ENCODE results near the gene COL4A1.

Gene COL4A1

DNA sequence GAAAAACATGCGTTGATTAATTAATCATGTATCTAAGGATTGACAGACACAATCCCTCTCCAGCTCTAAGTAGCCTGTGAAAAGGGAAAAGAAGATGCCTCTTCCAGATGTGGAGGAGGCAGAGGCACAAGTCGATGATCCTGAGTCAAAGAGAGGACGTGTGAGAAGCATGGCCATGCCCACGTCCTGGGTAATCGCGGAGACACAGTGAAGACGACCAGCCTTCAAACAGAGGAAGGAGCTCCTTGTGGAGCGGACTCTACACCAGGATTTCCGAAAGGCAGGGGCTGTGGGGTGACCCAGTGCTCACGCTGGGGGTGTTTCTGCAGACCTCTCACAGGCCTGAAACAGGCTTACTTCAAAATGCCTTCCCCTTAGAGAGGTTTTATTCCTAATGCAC is 70.5 kb downstream of the COL4A1 start:
- DNase-seq (ENCODE audit: low read depth), result no peak

DNA sequence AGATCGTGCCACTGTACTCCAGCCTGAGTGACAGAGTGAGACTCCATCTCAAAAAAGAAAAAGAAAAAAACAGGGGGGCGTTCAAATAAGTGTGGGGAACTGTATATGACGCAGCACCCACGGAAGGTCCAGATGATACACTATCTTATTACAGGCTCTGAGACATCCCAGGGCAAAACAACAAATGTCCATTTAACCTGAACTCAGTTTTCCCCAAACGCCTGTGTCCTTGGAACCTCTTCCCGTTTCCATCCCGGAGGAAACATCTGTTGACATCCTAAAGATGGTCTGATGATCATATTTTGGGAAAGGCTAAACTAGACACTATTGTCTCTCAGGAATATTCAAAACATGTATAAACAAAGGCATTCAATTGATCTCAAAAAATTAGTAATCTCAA is 72.4 kb downstream of the COL4A1 start:
- DNase-seq (ENCODE audit: low read depth), result no peak

DNA sequence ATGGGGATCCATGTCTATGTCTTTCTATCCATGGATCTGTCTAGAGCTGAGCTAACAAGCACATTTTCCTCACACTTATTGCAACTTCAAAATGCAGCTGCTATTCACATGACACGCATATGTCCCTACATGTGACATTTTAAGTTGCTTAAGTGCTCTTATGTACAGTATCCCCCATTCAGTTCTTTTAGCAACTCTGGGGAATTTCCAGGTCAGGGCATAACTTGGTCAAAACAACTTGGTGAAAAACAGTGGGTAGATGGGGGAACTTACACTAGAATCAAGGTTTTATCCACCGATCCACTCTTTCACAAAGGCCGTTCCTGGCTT is 73.0 kb downstream of the COL4A1 start:
- DNase-seq (ENCODE audit: low read depth), result no peak

DNA sequence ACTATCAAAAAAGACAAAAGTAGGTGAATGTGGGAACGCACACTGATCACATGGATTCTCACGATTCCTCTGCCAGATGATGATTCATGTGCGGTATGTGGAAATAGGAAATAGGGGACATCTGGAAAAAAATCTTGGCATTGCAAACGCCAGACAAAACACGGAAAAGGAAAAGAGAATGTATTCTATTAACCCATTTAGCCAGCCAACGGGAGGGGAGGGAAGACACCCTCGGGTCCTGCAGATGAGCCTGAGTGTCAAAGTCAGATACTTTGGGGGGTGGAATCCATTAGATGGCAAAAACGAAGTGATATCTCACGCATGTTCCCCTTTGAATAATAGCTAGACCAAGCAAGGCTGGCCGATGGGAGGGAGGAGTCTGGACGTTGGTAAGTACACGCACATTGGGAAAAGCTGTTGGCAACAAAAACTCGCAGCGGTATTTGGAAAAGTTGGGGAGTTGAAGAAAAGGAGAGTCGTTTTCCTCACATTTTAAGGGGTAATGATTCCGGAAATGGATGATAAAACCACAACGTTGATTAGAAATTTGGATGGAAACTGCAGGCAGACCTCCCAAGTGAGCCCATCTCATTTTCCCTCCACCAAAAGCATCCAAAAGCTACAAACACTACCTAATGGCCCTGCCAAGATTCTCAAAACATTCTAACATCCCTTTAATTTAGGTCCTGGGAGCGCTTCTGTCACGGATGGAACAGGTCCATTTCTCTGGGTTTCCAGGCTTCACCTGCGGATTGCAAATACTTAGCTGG is 73.6 kb downstream of the COL4A1 start:
- no peak for DNase-seq (ENCODE audit: low read depth)

DNA sequence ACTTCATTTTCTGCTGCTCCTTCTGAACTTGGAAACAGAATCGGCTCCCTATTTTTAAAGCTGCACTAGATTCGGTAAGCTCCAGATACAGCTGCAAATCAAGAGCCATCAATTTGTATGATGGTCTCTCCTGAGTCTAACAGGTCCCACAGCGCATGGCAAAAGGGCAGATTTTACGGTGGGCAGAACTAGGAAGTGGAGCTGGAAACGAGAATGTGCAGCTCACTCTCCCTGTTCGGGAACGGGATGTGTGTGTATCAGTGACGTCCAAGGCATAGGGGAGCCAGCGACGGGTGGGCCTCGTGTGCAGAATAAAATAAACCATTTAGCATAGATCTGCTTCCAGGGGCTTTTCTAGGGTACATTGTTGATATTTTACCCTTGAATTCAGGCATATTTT is 74.2 kb downstream of the COL4A1 start:
- DNase-seq (ENCODE audit: low read depth), result no peak

DNA sequence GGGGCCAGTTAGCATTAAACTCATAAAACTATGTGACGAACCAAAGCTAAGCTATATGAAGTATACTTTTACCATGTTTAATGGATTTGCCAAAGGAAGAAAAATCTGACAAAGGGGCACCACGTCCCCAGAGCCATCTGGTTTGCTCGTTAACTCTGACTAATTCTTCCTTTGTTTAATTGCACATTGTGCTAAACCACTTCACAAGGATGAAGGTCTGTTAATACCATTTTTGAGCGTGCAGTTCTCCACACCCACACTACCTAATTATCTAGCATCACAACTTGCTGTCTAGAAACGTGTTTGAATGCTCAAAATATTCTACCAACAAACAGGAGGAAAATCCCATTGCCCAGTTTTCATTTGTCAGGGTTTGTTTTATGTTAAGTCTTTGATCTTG is 74.8 kb downstream of the COL4A1 start:
- DNase-seq (ENCODE audit: low read depth), result no peak

DNA sequence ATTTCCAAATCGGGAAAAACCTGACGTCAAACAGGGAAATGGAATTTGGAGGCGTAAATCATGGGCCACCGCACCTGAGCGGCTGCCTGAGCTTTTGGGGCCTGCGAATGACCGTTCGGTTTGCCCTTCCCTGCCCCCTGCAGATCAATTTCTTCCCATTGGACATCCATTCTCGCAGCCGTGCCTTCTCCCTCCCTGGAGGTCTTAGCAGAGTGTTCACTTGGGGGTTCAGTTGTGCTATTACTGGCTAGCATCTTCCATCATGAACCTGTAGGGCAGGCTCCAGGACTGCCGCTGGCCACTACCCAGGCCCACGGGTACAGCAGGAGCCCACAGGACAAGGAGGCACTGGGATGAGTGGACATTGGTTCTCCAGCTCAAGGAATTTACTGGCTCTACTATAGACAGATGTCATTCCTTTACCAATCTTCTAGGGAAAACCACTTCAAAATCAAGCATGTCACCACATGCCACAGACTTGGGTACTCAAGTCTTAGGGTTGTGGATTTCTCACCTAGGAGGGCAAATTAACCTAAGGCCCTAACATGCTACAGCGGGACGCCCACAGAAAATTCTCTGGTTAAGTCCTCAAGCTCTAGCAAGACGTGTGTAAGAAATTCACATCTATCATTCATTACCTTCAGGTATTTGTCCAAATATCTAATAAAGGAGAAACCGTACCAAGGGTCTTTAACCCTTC is 75.5 kb downstream of the COL4A1 start:
- DNase-seq (ENCODE audit: low read depth), result no peak

DNA sequence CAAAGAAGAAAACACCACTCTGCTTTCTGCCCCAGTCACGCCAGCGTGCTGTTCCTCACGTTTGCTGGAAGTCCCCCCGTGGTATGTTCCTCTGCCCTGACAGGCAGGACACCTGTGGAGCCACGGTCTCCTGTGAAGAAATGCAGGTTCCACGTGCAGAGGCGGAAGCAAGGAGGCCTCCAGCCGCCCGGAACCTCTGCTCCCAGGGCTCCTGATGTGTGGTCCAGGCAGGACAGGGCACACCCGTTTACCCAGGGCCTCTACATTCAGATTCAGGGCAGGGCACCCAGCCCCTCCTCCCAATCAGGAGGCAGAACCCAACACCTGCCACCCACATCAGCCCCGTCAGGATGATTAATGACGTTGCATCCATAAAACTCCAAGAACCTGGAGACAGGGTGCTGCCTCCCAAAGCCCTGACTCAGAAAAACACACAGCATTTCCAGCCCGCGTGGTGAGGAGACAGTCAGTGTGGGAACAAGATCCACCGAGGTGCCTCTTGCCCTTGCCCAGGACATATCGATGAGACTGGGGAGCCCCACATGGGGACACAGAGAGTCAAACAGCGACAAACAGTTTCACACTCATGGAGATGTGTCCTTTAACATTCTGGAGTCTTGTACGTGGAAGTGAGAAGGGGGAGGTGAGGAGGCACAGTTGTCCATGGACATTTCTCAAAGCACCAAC is 76.2 kb downstream of the COL4A1 start:
- no peak for DNase-seq (ENCODE audit: low read depth)

DNA sequence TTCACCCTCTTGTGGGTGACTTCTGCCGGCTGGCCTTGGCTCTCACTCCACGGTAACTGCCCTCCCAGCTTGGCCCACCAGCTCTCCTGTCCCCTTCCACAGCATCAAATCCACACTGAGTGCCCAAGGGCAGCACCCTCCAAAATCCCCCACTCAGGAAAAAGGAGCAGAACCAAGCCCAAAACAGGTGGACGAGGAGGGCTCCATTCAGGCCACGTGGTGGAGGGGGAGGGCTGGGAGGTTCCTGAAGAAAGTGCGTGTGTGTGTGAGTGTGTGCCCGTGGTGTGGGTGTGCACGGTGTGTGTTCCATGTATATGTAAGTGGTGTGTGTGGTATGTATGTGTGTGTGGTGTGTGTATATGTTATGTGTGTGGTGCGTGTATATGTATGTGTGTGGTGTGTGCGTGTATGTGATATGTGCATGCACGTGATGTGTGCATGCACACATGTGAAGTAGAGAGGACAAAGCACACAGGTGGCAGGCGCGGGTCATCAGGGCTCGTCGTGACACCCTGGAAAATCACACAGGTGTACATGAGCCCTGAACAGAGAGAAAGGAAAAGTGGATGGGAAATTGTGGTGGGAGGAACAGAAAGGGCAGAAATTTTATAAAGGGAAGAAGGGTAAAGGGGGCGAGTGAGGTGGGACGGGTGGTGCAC is 76.9 kb downstream of the COL4A1 start:
- no peak for DNase-seq (ENCODE audit: low read depth)

DNA sequence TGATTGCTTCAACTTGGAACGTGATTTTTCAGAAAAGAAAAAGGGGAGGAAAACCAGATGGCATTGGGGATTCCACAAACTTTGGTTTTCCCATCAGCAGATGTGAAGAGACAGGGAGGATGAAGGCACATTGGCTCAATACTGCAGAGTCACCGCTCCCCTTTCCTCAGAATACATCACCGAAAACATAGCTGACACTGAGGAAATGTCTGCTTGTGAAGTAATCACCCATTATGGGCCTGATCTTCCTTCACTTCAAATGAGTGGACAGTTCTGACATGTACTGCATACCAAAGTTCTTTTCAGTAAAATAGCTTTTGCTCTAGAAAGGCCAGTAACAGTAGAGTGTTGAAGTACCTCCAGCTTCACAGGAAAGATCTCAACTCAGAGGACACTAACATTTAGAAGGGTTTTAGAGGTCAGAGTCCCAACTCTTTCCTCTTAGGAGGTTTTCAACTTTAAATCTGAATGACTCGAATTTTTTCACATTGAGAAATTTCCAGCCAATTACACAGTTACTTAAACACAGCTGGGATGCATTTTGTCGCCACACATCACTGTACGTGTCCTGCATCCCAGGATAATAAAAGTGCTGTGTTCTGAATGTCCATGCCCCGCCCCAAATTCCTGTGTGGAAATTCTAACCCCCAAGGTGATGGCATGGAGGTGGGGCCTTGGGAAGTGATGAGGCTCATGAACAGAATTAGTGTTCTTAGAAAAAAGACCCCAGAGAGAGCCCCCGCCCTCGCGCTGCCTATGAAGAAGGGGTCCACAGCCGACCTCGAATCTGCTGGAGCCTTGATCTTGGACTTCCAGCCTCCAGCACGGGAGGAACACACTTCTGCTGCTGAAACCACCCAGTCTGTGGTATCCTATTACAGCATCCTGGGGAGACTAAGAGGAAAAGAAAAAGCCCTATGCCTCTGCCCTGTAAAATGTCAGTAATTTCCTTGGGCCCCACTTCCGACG is 77.7 kb downstream of the COL4A1 start:
- no peak for DNase-seq (ENCODE audit: low read depth)

DNA sequence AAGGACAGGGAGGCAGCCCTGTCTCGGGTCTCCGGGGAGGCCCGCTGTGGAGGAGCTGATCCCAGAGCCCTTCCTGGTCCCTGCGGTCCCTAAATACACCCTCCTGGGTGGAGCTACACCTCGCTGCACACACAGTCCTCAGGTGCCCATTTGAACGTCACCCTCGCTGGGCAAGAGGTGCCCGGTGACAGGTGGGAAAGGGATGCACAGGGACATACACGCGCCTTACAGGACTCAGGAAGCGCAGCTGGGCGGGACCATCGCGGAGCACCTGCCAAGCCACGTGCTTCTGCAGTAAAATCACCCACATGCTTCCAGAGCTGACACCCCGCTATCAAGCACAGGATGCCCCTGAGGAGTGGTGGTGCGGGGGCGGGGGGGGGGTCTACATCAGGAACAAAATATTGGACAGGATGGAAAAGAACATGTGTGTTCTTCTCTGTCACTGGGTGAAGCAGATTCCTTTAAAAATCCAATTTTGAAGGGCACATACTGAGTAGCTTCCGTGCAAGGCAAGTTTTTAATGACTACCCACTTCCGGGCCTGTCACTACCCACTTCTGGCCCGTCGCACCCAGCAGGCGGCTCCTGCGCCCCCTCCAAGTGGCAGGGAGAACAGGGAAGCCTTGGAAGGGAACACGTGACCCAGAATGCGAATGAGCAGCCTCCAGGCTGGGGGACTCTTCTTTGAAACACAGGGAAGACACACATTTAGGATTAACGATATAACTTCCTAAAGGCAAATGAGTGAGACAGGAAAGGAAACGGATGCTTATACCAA is 78.9 kb downstream of the COL4A1 start:
- DNase-seq (ENCODE audit: low read depth), result no peak

DNA sequence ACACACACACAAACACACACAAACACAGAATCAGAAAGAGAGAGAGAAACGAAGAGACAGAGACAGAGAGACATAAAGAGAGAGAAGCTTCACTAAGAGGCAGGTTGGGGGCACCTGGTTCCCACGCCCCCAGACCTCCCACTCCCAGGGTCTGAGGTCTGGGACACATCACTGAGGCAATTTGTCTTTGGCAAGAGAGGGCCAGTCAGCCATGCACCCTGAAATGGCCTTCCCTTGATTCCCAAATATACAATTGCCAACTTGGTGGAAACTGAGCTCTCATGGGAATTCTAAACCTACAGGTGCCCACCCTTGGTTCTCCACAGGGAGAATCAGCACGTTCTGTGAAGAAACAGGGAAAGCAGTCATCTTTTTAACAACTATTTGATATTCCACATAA is 79.5 kb downstream of the COL4A1 start:
- no peak for DNase-seq (ENCODE audit: low read depth)

DNA sequence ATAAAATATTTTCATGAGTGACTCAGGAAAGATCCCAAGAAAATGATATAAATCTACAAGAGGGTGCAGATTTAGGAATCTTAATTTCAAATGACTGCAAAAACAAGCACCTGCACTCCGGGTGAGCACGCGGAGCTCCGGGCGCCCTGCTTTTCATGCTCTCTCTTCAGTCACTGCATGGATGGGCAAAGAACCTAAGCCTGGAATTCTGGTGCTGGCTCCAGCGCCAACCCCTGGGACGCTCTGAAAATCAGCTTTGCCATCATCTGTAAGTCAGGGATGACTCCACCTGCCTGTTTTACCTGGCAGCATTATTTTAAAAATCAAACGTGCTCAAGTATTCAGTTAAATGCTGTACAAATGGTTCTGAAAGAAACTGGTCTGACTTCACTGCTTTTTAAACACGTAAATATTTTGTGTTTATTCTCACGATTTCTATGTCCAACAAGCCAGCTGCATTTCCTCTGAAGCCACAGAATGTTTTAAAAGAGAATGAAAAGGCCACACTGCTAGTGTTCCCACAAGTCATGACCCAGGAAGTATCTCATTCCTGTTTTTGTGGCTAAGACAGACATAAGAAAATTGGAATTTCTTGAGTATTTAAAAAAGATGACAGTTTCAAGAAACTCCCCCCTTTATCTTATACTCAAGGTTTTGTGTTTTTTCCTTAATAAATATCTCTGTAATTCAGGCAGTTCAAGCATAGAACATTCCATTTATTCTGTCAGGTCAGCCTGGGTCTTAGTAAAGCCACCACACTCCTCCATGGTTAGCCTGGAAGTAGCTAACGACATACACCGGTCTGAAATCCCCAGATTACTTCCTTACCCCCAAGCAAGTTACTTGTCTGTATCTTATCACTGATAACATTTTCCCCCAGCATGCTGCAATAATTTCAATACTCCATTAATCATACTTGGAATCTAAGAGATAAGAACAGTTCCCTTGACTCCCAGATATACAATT is 81.1 kb downstream of the COL4A1 start:
- no peak for DNase-seq (ENCODE audit: low read depth)

DNA sequence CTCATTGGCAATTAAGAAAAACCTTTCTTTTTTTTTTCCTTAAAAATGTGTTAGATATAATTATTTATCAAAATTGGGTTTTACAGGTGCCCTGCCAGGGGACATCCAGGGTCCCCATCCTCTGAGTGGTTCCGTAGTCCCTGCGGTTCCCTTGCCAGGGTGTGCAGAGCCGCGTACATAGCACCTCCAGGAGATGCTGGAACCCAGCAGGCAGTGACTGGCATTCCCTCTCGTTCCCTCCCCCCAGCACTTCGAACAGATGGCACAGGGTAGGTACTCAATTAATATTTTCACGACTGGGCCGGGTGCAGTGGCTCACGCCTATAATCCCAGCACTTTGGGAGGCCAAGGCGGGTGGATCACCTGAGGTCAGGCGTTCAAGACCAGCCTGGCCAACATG is 82.0 kb downstream of the COL4A1 start:
- no peak for DNase-seq (ENCODE audit: low read depth)

DNA sequence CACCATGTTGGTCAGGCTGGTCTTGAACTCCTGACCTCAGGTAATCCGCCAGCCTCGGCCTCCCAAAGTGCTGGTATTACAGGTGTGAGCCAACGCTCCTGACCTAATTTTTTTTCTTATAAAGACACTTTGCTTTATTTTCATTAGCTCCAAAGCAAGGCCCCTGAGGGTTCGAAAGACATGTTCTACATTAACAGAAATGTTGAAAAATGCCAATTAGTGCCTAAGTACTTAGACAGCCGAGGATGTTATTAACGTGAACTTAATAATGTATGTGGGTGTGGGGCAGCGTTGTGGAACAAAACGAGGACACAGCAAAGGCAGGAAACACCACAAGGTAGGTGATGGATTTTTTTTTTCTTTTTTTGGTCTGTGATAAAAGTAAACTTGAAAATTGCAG is 82.4 kb downstream of the COL4A1 start:
- no peak for DNase-seq (ENCODE audit: low read depth)

DNA sequence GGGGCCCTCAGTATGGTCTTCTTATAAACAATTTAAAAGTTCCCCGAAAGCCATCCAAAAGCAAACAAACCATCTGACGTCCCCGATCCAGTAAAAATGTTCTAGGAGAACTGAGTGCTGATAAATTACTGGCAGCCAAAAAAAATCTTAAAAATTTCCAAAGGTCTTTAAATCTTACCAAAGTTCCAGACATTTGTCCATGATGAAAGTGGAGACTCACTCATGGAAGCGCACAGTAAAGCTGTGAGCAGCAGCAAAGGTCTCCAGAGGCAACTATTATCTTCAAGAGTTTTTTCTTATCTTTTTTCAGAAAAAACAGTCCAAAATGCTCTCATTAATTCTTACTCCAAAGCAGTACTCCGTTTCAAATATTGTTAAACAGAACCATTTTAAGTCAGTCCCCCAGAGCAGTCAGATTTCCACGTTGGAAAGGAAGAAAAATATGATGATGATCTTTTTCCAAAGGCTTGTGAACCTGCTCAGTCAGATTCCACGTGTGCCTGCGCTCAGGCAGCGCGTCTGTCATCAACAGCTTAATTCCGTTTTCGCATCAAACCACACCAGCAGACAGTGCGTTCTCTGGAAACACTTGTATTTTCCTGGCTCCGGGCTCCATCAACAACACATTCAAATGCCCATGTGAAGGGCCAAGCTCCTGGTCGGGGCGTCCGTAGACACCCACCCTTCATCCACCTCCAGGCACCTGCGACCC is 85.4 kb downstream of the COL4A1 start:
- no peak for DNase-seq (ENCODE audit: low read depth)

DNA sequence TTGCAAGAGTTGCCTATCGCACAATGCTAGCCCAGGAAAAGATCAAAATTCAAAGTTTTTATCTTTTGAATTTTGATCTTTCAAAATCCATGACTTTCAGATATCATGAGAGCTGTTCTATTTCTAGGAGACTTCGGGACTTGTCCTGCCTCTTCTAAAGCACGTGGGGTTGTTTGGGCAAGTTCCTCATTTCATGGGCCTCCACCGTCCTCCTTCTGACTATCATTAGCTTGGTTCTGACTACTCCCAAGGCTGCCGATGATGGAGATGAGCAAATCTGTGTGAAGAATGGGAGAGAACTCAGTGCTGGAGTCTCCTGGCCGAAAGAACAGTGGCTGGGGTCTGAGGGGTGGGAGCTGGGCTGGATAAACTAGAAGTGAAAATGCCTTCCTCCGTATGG is 86.5 kb downstream of the COL4A1 start:
- no peak for DNase-seq (ENCODE audit: low read depth)

DNA sequence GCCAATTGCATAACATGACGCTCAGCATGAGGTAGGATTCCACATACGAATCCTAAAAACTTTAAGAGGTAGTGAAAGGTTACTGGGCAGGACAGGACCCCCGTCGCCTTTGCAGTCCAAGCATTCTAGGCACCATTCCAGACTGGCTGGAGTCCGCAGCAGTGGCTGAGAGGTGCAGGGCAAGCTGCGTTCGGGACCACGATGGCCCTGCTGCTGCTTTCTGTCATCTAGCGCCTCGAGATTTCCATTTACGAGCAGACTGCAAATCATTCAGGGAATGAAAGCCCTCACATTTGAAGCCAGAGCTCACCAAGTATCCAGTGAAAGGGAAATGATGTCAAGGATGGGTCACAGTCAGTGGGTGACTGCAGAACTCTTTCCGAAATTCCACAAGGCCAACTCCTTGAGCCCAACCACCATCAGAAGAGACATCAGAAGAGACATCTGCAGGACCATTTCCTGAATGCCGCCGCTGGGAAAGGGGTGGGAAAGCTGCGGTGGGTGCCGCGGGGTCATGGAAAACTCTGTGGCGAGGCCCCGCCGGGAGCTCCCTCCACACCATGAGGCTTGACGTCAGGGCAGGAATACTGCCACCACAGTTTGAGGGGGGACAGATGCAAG is 88.3 kb downstream of the COL4A1 start:
- DNase-seq (ENCODE audit: low read depth), result no peak

DNA sequence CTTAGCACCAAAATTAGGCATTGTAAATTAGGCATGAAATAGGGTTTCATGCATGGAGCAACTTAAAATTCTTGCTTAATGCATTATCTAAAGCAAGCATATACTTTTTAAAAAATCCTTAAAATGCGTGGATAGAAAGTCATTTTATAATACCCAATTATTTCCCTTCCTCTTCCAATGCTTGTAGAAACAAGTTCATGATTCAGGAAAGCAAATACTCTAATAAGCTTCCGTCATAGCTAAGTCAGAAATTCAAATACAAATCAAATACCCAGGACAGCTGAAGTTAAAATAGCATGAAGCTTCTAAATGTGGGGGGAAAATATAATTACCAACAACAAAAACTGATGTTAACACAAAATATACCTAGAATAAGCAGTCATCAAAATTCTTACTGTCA is 89.1 kb downstream of the COL4A1 start:
- DNase-seq (ENCODE audit: low read depth), result no peak
